Thyroid gland (tissue), 4 donors: Measurements from ENCODE around the gene ZDBF2.

ENCODE experiments used
- POLR2A ChIP-seq, 2 donors: fragments of 450-650 bp; IDR thresholded peaks; one replicate each; pipeline ENCODE4 v1.6.1; 2017; ENCODE audit warnings: antibody characterized with exemption in 2 of 2, mild to moderate bottlenecking in 2 of 2, moderate library complexity in 1 of 2
- TF ChIP-seq, protein P1 (sequence below), 6 experiments: fragments of 200-600 bp in 3 of 6; fragments of 450-650 bp in 3 of 6; sonication (generic) in 3 of 6; IDR thresholded peaks; one replicate each; pipeline ENCODE4 v1.5.1; 2016 to 2019; ENCODE audit warnings: antibody characterized with exemption in 6 of 6, mild to moderate bottlenecking in 2 of 6, inconsistent platforms in 1 of 6, moderate library complexity in 1 of 6

DNA sequence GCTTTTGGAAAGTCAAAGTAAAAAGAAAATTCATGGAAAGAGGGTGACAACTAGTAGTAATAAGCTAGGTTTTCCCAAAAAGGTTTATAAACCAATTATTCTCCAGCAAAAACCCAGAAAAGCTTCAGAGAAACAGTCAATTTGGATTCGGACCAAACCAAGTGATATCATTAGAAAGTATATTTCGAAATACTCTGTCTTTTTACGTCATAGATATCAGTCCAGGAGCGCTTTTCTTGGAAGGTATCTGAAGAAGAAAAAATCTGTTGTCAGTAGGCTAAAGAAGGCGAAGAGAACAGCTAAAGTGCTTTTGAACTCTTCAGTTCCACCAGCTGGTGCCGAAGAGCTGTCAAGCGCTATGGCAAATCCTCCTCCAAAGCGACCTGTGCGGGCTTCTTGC lies 36.6 kb downstream of the ZDBF2 start:
- TF ChIP-seq, protein P1, sequence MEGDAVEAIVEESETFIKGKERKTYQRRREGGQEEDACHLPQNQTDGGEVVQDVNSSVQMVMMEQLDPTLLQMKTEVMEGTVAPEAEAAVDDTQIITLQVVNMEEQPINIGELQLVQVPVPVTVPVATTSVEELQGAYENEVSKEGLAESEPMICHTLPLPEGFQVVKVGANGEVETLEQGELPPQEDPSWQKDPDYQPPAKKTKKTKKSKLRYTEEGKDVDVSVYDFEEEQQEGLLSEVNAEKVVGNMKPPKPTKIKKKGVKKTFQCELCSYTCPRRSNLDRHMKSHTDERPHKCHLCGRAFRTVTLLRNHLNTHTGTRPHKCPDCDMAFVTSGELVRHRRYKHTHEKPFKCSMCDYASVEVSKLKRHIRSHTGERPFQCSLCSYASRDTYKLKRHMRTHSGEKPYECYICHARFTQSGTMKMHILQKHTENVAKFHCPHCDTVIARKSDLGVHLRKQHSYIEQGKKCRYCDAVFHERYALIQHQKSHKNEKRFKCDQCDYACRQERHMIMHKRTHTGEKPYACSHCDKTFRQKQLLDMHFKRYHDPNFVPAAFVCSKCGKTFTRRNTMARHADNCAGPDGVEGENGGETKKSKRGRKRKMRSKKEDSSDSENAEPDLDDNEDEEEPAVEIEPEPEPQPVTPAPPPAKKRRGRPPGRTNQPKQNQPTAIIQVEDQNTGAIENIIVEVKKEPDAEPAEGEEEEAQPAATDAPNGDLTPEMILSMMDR (IDR thresholded peaks at IDR 0.05) = no peak
- TF ChIP-seq POLR2A (IDR thresholded peaks at IDR 0.05) = no peak
